ENCODE data around the gene EHD4.

Gene EHD4

GRCh38 chr15:41897363-41897799 is 75.0 kb downstream of the EHD4 start:
- no peak overlapping the region for H3K4me3 ChIP-seq (ENCODE audit: low read depth, low read length)
- no peak for DNase-seq (ENCODE audit: low read depth)
- no peak for TF ChIP-seq CTCF (IDR thresholded peaks at IDR 0.05; ENCODE audit: low read depth, low read length, missing control alignments)

GRCh38 chr15:41896566-41896965 is 75.8 kb downstream of the EHD4 start:
- H3K4me3 ChIP-seq (ENCODE audit: low read depth, low read length) = no peak overlapping the region
- no peak for TF ChIP-seq CTCF (IDR thresholded peaks at IDR 0.05; ENCODE audit: low read depth, low read length, missing control alignments)
- DNase-seq (ENCODE audit: low read depth) = no peak

GRCh38 chr15:41895957-41896356 is 76.4 kb downstream of the EHD4 start:
- no peak overlapping the region for H3K4me3 ChIP-seq (ENCODE audit: low read depth, low read length)
- no peak for DNase-seq (ENCODE audit: low read depth)
- TF ChIP-seq CTCF (IDR thresholded peaks at IDR 0.05; ENCODE audit: low read depth, low read length, missing control alignments) = no peak

- no peak for TF ChIP-seq CTCF (IDR thresholded peaks at IDR 0.05; ENCODE audit: low read depth, low read length, missing control alignments)
- DNase-seq (ENCODE audit: low read depth) = no peak
- H3K4me3 ChIP-seq (ENCODE audit: low read depth, low read length) = no peak overlapping the region
Observed at GRCh38 chr15:41895491-41895890, 76.9 kb downstream of the EHD4 start.

- peak; percentile 17 for TF ChIP-seq CTCF (IDR thresholded peaks at IDR 0.05; ENCODE audit: low read depth, low read length, missing control alignments)
- H3K4me3 ChIP-seq (ENCODE audit: low read depth, low read length) = peak overlapping the region; percentile 4
- DNase-seq (ENCODE audit: low read depth) = peak; percentile 53
Observed at GRCh38 chr15:41894791-41895463, 77.4 kb downstream of the EHD4 start.

GRCh38 chr15:41894251-41894790 is 78.0 kb downstream of the EHD4 start:
- TF ChIP-seq CTCF (IDR thresholded peaks at IDR 0.05; ENCODE audit: low read depth, low read length, missing control alignments) = no peak
- peak overlapping the region; percentile 4; the same call in 1 of the 2 replicates for H3K4me3 ChIP-seq (ENCODE audit: low read depth, low read length)
- DNase-seq (ENCODE audit: low read depth) = no peak
